SK-N-SH (cell line): Measurements from ENCODE around the gene SIRT2. TPM values are rescaled to one million over a fixed set of nuclear protein-coding genes. Genes with fewer than 3 reads are reported as not detected.

ENCODE experiments used
- CTCF ChIA-PET: fragments of 300-600, 350-600 bp; formaldehyde crosslinking; extraction: SDS; loops from one replicate; lab custom pipeline; 2021; lab: Yijun Ruan, JAX
- POLR2A ChIA-PET: fragments of 350-600 bp; sonication (Branson Sonifier 250); formaldehyde crosslinking; extraction: SDS; loops from one replicate; lab custom pipeline; 2020; ENCODE audit warnings: antibody characterized with exemption, inconsistent platforms; lab: Yijun Ruan, JAX
- DNase-seq: peaks from one replicate; pipeline ENCODE4 v3.0.0; 2012
- H2AFZ ChIP-seq: fragments of 200-600 bp; sonication (generic); 2 replicates; pipeline ENCODE4 v1.8.1; 2016; ENCODE audit warnings: antibody characterized with exemption, mild to moderate bottlenecking, low read depth
- H3F3A ChIP-seq: fragments of 200-600 bp; sonication (generic); replicated peaks from 2 replicates; pipeline ENCODE3; 2016; ENCODE audit warnings: antibody characterized with exemption, mild to moderate bottlenecking; ENCODE audit not compliant: insufficient read depth
- H3K27ac ChIP-seq, 2 experiments: fragments of 200-500 bp in 1 of 2; fragments of 200-600 bp in 1 of 2; sonication (Bioruptor generic) in 1 of 2; sonication (generic), shearing (Covaris generic) in 1 of 2; 2 replicates each; pipeline versions ENCODE4 v1.5.1 to v1.6.1; 2014 to 2016; ENCODE audit warnings: low read depth in 2 of 2, inconsistent platforms in 1 of 2, low read length in 1 of 2, mild to moderate bottlenecking in 1 of 2, mixed read lengths in 1 of 2
- H3K27me3 ChIP-seq: fragments of 200-600 bp; sonication (generic), shearing (Covaris generic); 2 replicates; pipeline ENCODE4 v1.6.1; 2016; ENCODE audit warnings: mixed run types; ENCODE audit not compliant: insufficient read depth
- H3K36me3 ChIP-seq, 2 experiments: fragments of 200-500 bp in 1 of 2; fragments of 200-600 bp in 1 of 2; sonication (Bioruptor generic) in 1 of 2; sonication (generic) in 1 of 2; replicated peaks in 1 of 2; 2 replicates each; pipeline versions ENCODE3 to v1.5.1; 2014 to 2016; ENCODE audit warnings: low read length in 1 of 2, mild to moderate bottlenecking in 1 of 2; ENCODE audit not compliant: insufficient read depth in 2 of 2, control insufficient read depth in 1 of 2
- H3K4me1 ChIP-seq, 2 experiments: fragments of 200-500 bp in 1 of 2; fragments of 200-600 bp in 1 of 2; sonication (Bioruptor generic) in 1 of 2; sonication (generic), shearing (Covaris generic) in 1 of 2; 2 replicates each; pipeline versions ENCODE4 v1.5.1 to v1.6.1; 2014 to 2016; ENCODE audit warnings: low read depth in 1 of 2, low read length in 1 of 2, mixed run types in 1 of 2; ENCODE audit not compliant: insufficient read depth in 2 of 2, control insufficient read depth in 1 of 2
- H3K4me2 ChIP-seq: fragments of 200-600 bp; sonication (generic), shearing (Covaris generic); 2 replicates; pipeline ENCODE4 v1.6.1; 2017; ENCODE audit warnings: mixed run types
- H3K4me3 ChIP-seq, 2 experiments: fragments of 200-500 bp in 1 of 2; fragments of 200-600 bp in 1 of 2; sonication (Bioruptor generic) in 1 of 2; sonication (generic), shearing (Covaris generic) in 1 of 2; 2 replicates each; pipeline versions ENCODE4 v1.5.1 to v1.8.1; 2014 to 2016; ENCODE audit warnings: low read depth in 2 of 2, inconsistent platforms in 1 of 2, low read length in 1 of 2, mild to moderate bottlenecking in 1 of 2, mixed read lengths in 1 of 2, moderate library complexity in 1 of 2
- H3K79me2 ChIP-seq: fragments of 200-600 bp; sonication (generic); 2 replicates; pipeline ENCODE4 v1.8.1; 2017; ENCODE audit warnings: mild to moderate bottlenecking; ENCODE audit not compliant: insufficient read depth
- H3K9ac ChIP-seq: fragments of 200-600 bp; sonication (generic); 2 replicates; pipeline ENCODE4 v1.6.1; 2017; ENCODE audit warnings: mixed run types
- H3K9me2 ChIP-seq: fragments of 200-600 bp; sonication (generic); 2 replicates; pipeline ENCODE4 v1.6.1; 2017; ENCODE audit warnings: mixed run types
- H3K9me3 ChIP-seq: fragments of 200-600 bp; sonication (generic); 2 replicates; pipeline ENCODE4 v1.6.1; 2017; ENCODE audit warnings: mixed run types, mild to moderate bottlenecking, moderate library complexity
- H4K20me1 ChIP-seq: fragments of 200-600 bp; sonication (generic); 2 replicates; pipeline ENCODE4 v1.6.1; 2017; ENCODE audit warnings: mild to moderate bottlenecking, mixed run types; ENCODE audit not compliant: insufficient read depth
- CHD2 ChIP-seq: fragments of 150-350 bp; IDR thresholded peaks from 2 replicates; pipeline ENCODE4 v1.6.1; 2018; ENCODE audit warnings: low read length; ENCODE audit not compliant: partially characterized antibody
- ELF1 ChIP-seq: IDR thresholded peaks from 2 replicates; pipeline ENCODE4 v1.4.0; 2012
- MXI1 ChIP-seq: IDR thresholded peaks from 2 replicates; pipeline ENCODE4 v1.6.1; 2012; ENCODE audit warnings: mild to moderate bottlenecking, low read depth, low read length, improper control_type of control experiment
- NRF1 ChIP-seq: IDR thresholded peaks from 2 replicates; pipeline ENCODE4 v1.6.1; 2012; ENCODE audit warnings: low read depth, mild to moderate bottlenecking, low read length
- POLR2AphosphoS5 ChIP-seq: IDR thresholded peaks from 2 replicates; pipeline ENCODE4 v1.6.1; 2012; ENCODE audit warnings: low read depth, low read length
- RAD21 ChIP-seq: IDR thresholded peaks from 2 replicates; pipeline ENCODE4 v1.6.1; 2012; ENCODE audit warnings: mild to moderate bottlenecking, low read length
- REST ChIP-seq: IDR thresholded peaks from 2 replicates; pipeline ENCODE4 v1.6.1; 2012; ENCODE audit warnings: mild to moderate bottlenecking, low read depth, low read length, moderate library complexity
- RFX5 ChIP-seq: IDR thresholded peaks from 2 replicates; pipeline ENCODE4 v1.6.1; 2012; ENCODE audit warnings: mild to moderate bottlenecking, improper control_type of control experiment, low read length
- SIN3A ChIP-seq: IDR thresholded peaks from 2 replicates; pipeline ENCODE4 v1.6.1; 2012; ENCODE audit warnings: low read depth, mild to moderate bottlenecking, low read length, moderate library complexity, borderline replicate concordance
- YY1 ChIP-seq: IDR thresholded peaks from 2 replicates; pipeline ENCODE4 v1.4.0; 2012; ENCODE audit warnings: low read depth, mild to moderate bottlenecking
- WGBS: methylation state at CpG from one replicate; pipeline ENCODE4 v1.1.6; 2017; ENCODE audit warnings: low lambda C conversion rate; 5-methylcytosine and 5-hydroxymethylcytosine counted together
- polyA plus RNA-seq, 3 experiments: library from polyadenylated mRNA; depleted of rRNA; stranded (reverse); fragments of >200 nt; gene quantifications; 2 replicates each; pipeline ENCODE4 v1.2.3, GENCODE V29; 2012
- TF ChIP-seq, protein P1 (sequence below): fragments of 150-350 bp; IDR thresholded peaks from 2 replicates; pipeline ENCODE4 v1.6.1; 2017; ENCODE audit warnings: antibody characterized with exemption, low read length, low read depth, borderline replicate concordance

SIRT2 gene
- polyA plus RNA-seq, 1 of the 3 experiments (the other 2 are of a cell fraction): 39.3 TPM

GRCh38 chr19:38929929-38930775, 30.7 kb upstream of the SIRT2 start, which contains the start of gene SARS2 (continued):
- TF ChIP-seq NRF1 (peak; percentile 91), POLR2AphosphoS5 (peak; percentile 90; the same call in 1 of the 2 replicates)

DNA sequence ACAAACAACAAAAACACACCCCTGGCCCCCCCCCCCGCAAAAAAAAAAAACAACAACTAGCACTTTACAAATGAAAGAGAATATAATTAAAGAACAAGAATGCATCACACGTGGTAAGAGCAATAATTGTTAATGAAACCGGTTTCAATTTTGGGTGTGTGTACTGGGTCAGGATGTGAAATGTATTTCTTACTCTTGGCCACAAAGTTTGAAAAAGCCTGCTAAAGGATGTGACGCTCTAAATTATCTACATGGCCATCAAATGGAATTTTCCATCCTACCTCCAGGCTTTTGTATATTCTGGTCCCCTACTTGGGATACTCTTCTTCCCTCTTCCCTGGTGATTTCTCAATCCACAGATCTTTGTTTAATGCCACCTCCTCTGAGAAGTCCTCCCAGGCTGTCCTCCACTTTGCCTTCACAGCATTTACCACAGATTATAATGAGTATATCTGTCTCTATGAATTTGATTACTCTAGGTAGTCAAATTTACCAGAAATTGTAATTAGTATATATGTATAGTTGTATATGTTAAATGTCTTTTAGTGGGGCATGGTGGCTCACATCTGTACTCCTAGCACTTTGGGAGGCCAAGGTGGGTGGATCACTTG, 29.1 kb upstream of the SIRT2 start:
- no peak for TF ChIP-seq YY1
- TF ChIP-seq SIN3A: no peak
- TF ChIP-seq RAD21: no peak
- TF ChIP-seq CHD2: no peak
- no peak for TF ChIP-seq MXI1
- no peak for TF ChIP-seq ELF1
- no peak for TF ChIP-seq RFX5
- no peak for TF ChIP-seq REST
- TF ChIP-seq, protein P1, sequence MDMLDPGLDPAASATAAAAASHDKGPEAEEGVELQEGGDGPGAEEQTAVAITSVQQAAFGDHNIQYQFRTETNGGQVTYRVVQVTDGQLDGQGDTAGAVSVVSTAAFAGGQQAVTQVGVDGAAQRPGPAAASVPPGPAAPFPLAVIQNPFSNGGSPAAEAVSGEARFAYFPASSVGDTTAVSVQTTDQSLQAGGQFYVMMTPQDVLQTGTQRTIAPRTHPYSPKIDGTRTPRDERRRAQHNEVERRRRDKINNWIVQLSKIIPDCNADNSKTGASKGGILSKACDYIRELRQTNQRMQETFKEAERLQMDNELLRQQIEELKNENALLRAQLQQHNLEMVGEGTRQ: no peak
- H3K79me2 ChIP-seq: peaks cover 52% of the 10 kb centered on the region

More for the DNA sequence above, 29.1 kb upstream of the SIRT2 start:
- DNase-seq: no peak
- POLR2A ChIA-PET: no interaction called here
- H3K4me1 ChIP-seq: peaks cover 0 to 11% of the 10 kb centered on the region in 2 experiments; a peak in 1 of 4 replicates
- no peak overlapping the region for H3K27ac ChIP-seq
- H3K4me3 ChIP-seq: no peak overlapping the region
- no peak overlapping the region for H2AFZ ChIP-seq
- H3F3A ChIP-seq: peaks cover 3% of the 10 kb centered on the region
- no peak overlapping the region for H3K9ac ChIP-seq
- CTCF ChIA-PET: interaction anchor here (1.4 to 3.0 kb wide), 4 partner anchors 9 to 525 kb away, joined by 4 to 24 read pairs (median 17); partner anchors contain the start of gene FAM98C
- H3K9me3 ChIP-seq: no peaks in the 10 kb centered on the region
- WGBS: 82% methylated on average over 4 of the region's 4 CpGs
- H4K20me1 ChIP-seq: no peaks in the 10 kb centered on the region
- H3K36me3 ChIP-seq: peaks cover 14 to 18% of the 10 kb centered on the region in 2 experiments
- no peaks in the 10 kb centered on the region for H3K27me3 ChIP-seq
- H3K4me2 ChIP-seq: no peak overlapping the region
- H3K9me2 ChIP-seq: no peaks in the 10 kb centered on the region
